Measurements from ENCODE around the gene DTHD1.

DTHD1 gene

DNA sequence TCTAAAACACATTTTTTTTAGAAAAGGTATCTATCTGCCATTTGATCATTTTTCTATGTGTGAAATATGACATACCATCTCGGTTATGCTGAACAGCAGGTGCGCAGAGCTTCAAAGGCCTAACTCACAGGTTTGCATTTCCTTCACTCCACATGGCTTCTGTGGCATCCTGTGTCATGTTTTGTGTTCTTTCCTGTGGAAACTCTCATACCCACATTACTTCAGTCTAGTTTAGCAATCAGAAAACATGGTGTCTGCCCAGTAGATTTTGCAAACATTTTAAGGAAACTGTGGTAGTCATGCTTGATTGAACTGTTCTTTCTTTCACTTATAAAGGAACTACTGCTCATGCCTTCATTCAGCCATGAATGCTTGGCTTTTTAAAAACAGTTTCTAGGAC is 25.8 kb upstream of the DTHD1 start:
- POLR2A ChIA-PET (ENCODE audit: low non-redundant PET) = no interaction called here
- no peak overlapping the region for H3K27ac ChIP-seq
- no peak for DNase-seq (ENCODE audit: low spot score)
- TF ChIP-seq, protein P1, sequence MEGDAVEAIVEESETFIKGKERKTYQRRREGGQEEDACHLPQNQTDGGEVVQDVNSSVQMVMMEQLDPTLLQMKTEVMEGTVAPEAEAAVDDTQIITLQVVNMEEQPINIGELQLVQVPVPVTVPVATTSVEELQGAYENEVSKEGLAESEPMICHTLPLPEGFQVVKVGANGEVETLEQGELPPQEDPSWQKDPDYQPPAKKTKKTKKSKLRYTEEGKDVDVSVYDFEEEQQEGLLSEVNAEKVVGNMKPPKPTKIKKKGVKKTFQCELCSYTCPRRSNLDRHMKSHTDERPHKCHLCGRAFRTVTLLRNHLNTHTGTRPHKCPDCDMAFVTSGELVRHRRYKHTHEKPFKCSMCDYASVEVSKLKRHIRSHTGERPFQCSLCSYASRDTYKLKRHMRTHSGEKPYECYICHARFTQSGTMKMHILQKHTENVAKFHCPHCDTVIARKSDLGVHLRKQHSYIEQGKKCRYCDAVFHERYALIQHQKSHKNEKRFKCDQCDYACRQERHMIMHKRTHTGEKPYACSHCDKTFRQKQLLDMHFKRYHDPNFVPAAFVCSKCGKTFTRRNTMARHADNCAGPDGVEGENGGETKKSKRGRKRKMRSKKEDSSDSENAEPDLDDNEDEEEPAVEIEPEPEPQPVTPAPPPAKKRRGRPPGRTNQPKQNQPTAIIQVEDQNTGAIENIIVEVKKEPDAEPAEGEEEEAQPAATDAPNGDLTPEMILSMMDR (conservative IDR thresholded peaks at IDR 0.05; ENCODE audit: low read depth) = no peak
- CTCF ChIA-PET = no interaction called here

DNA sequence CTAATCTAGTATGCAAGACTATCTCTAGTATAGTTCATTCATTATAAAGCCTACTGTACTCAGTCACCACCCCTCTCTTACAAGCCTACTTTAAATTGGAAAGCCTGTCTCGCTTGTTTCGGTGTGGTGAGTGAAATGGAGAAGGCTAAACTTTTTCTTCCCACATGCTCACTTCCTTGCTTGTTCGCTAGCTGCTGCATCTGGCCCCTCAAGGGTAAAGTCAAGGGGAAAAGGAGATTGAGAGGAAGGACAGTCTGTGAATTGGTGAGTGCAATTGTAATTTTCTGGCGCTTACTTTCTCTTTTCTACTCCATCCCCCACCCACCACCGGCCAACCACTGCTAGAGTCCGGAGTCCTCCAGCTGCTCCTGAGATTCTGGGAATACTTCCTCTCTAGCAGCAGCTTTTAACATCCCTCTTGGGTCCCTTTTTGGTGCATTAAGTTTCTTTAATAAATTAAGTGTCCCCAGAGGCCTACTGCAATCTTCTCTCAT is 25.0 kb upstream of the DTHD1 start:
- no peak for DNase-seq (ENCODE audit: low spot score)
- POLR2A ChIA-PET (ENCODE audit: low non-redundant PET) = no interaction called here
- CTCF ChIA-PET = no interaction called here
- TF ChIP-seq, protein P1 (conservative IDR thresholded peaks at IDR 0.05; ENCODE audit: low read depth) = no peak
- H3K27ac ChIP-seq = no peak overlapping the region

DNA sequence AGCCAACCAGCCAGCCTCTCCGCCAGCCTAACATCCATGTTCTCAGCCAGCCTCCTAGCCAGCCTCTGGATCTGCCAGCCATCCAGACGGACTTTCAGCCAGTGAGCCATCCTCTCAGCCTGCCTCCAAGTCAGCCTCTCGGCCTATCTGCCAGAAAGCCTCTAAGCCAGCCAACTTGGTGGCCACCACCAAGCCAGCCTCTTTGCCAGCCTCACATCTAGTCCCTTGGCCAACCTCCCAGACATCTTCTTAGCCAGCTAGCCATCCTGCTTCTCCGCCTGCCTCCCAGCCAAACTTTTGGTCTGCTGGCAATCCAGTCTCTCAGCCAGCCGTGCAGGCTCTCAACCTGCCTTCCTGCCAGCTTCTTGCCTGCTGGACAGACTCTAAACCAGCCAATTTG is 20.7 kb upstream of the DTHD1 start:
- no peak overlapping the region for H3K27ac ChIP-seq
- ChIA-PET POLR2A (ENCODE audit: low non-redundant PET) (no interaction called here), CTCF (no interaction called here)
- DNase-seq (ENCODE audit: low spot score) = no peak
- TF ChIP-seq, protein P1 (conservative IDR thresholded peaks at IDR 0.05; ENCODE audit: low read depth) = no peak

DNA sequence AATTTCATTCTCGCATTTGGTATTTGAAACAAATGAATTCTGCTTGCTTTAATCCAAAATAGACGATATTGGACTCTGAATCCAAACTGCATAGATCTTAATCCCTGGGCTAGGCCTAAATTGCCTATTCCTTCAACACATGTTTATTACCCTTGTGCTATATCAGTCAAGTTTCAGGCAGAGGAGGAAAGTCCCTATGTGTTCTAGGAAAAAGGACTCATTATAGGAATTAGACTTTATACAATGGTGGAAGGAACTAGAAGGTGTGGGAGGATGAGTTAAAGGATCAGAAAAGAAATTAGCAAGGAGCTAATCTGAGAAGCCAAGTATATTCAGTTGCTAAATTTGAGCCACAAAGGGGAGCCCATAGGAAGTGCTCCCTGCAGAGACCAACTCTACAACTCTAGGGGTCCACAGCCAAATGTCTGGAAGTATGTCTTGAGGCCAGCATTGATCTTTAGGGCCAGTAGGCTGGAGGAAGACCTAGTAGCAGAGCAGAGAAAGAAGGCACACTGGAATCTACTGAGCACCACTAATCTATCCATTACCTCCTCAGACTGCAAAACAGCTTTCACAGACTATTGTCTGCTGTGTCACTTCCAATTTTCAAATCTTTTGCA is 17.1 kb upstream of the DTHD1 start:
- DNase-seq (ENCODE audit: low spot score) = no peak
- ChIA-PET CTCF (no interaction called here), POLR2A (ENCODE audit: low non-redundant PET) (no interaction called here)
- H3K27ac ChIP-seq = no peak overlapping the region
- TF ChIP-seq, protein P1 (conservative IDR thresholded peaks at IDR 0.05; ENCODE audit: low read depth) = no peak

DNA sequence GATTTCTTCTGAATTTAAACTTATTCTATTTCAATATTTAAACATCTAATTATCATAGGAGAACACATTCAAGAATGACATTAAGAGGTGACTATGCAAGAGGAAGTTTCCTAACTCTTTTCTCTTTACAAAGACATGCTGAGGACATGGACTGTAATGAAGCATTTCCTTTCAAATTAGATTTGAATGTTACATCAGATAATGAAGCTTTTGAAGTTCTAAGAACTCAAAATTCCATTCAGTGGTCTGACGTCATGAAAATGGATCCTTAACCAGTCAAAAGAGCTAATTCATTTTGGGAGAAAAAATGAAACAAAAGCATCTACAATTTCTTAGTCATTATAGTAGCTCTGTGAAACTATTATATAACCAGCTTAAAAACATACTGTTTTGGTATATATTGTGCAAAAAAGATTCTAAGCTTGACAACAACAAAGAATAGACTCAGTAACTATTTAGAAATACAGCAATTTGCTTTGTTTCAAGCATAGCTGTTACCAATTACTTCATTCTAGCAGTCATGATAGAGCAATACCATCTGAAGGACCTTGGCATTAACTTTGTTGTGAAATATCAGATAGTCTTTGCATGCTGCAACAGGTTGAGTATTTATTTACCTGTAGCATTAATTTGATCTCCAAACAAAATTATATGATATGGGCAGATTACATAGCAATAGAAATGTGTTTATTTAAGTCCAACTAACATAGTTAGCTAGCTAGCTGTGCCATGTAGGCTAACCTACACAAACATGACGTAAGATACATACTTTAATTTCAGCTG is 13.7 kb upstream of the DTHD1 start:
- TF ChIP-seq, protein P1 (conservative IDR thresholded peaks at IDR 0.05; ENCODE audit: low read depth) = no peak
- H3K27ac ChIP-seq = no peak overlapping the region
- ChIA-PET POLR2A (ENCODE audit: low non-redundant PET) (no interaction called here), CTCF (interaction anchor here (0.7 to 1.5 kb wide), 2 partner anchors 10 to 1171 kb away, joined by 3 read pairs; no protein-coding TSS in a partner anchor)
- no peak for DNase-seq (ENCODE audit: low spot score)

DNA sequence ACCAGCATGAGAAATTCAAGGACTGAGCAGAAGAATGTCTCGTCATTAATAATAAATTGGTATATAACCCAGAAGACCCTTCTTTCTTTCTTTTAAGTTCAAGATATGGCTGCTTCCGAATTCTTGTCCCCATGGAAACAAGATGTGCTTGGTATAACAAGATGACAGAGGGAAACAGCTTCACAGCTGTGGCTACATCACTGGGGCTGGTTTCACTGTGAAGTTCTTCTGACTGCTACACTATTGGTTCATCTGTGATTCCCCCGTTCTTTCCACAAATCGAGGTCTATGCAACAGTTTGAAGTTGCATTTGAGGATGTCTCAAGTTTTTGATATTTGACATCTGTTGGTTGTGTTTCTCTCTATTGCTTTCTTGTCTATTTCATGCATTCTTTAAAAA is 12.3 kb upstream of the DTHD1 start:
- H3K27ac ChIP-seq = no peak overlapping the region
- TF ChIP-seq, protein P1 (conservative IDR thresholded peaks at IDR 0.05; ENCODE audit: low read depth) = no peak
- ChIA-PET POLR2A (ENCODE audit: low non-redundant PET) (no interaction called here), CTCF (no interaction called here)
- DNase-seq (ENCODE audit: low spot score) = no peak

Data from RWPE1 (cell line).